ENCODE measurements around the gene BACH2.

GRCh38 chr6:89941763-89942497 is 354.7 kb downstream of the BACH2 start:
- TF ChIP-seq CTCF (IDR thresholded peaks at IDR 0.05; ENCODE audit: insufficient read depth, low read length) = no peak
- no peak for TF ChIP-seq POLR2AphosphoS5 (IDR thresholded peaks at IDR 0.05; ENCODE audit: low read depth)
- no peak for TF ChIP-seq REST (IDR thresholded peaks at IDR 0.05; ENCODE audit: insufficient replicate concordance, low read depth)
- TF ChIP-seq GABPA (IDR thresholded peaks at IDR 0.05; ENCODE audit: low read depth) = no peak
- no peak for TF ChIP-seq SPI1 (IDR thresholded peaks at IDR 0.05; ENCODE audit: borderline replicate concordance, low read depth)
